HCT116 (cell line): Measurements from ENCODE around the gene IQCK. TPM values are rescaled to one million over a fixed set of nuclear protein-coding genes. Genes with fewer than 3 reads are reported as not detected.

ENCODE experiments used
- ATAC-seq: fragments of 200-7000 bp; cut with Tn5 transposase; 2 replicates; pipeline ENCODE4 v1.9.1; 2020; ENCODE audit warnings: mild to moderate bottlenecking, moderate library complexity
- BruUV-seq: library from RNA; stranded (reverse); fragments of 400-500 nt; replicated peaks from 2 replicates; lab custom pipeline; 2021; lab: Mats Ljungman, UMichigan
- CTCF ChIA-PET: fragments of 300-600 bp; sonication (Branson Sonifier 250); formaldehyde crosslinking; loops from one replicate; lab custom pipeline; 2021; ENCODE audit warnings: antibody characterized with exemption; lab: Charles Lee
- POLR2A ChIA-PET: fragments of 300-600, 350-600 bp; sonication (Branson Sonifier 250); formaldehyde crosslinking; loops from one replicate; lab custom pipeline; 2021; ENCODE audit warnings: antibody characterized with exemption; lab: Charles Lee
- RAD21 ChIA-PET, 2 experiments: fragments of 300-600 bp; sonication (Branson Sonifier 250); formaldehyde crosslinking; loops; one replicate each; lab custom pipeline; 2023; ENCODE audit warnings: low total read pairs in 2 of 2; ENCODE audit not compliant: uncharacterized antibody in 2 of 2, unreplicated experiment in 2 of 2, low non-redundant PET in 1 of 2; lab: Charles Lee
- DNase-seq: peaks from one replicate; pipeline ENCODE4 v3.0.0-alpha.2; 2010; ENCODE audit warnings: low read depth, low spot score
- H2AFZ ChIP-seq: fragments of 200-600 bp; shearing (Covaris generic), sonication (generic); 2 replicates; pipeline ENCODE4 v1.6.1; 2017; ENCODE audit warnings: low read depth, mixed run types, mixed read lengths, antibody characterized with exemption, low read length; ENCODE audit not compliant: poor library complexity, severe bottlenecking
- H3K27ac ChIP-seq: 2 replicates; pipeline ENCODE4 v1.5.1; 2012; ENCODE audit warnings: low read depth, low read length
- H3K27me3 ChIP-seq: fragments of 200-600 bp; sonication (generic); 2 replicates; pipeline ENCODE4 v1.6.1; 2016; ENCODE audit warnings: mixed run types, low read length, mixed read lengths; ENCODE audit not compliant: insufficient read depth
- H3K36me3 ChIP-seq, 2 experiments: fragments of 200-500 bp in 1 of 2; fragments of 200-600 bp in 1 of 2; sonication (Bioruptor generic) in 1 of 2; sonication (generic) in 1 of 2; 2 replicates each; pipeline versions ENCODE4 v1.5.1 to v1.6.1; 2014 to 2016; ENCODE audit warnings: low read length in 2 of 2, inconsistent platforms in 1 of 2, mixed read lengths in 1 of 2, mixed run types in 1 of 2; ENCODE audit not compliant: insufficient read depth in 2 of 2, control insufficient read depth in 1 of 2
- H3K4me1 ChIP-seq, 2 experiments: fragments of 200-600 bp in 1 of 2; sonication (generic) in 1 of 2; 2 replicates each; pipeline versions ENCODE4 v1.5.1 to v1.6.1; 2012 to 2017; ENCODE audit warnings: low read length in 2 of 2, inconsistent platforms in 1 of 2, mild to moderate bottlenecking in 1 of 2, mixed read lengths in 1 of 2, mixed run types in 1 of 2, moderate library complexity in 1 of 2; ENCODE audit not compliant: insufficient read depth in 2 of 2, control insufficient read depth in 1 of 2
- H3K4me2 ChIP-seq: fragments of 200-600 bp; sonication (generic); 2 replicates; pipeline ENCODE4 v1.6.1; 2017; ENCODE audit warnings: mixed run types, low read length, mixed read lengths
- H3K4me3 ChIP-seq, 2 experiments: fragments of 200-600 bp in 1 of 2; sonication (generic) in 1 of 2; replicated peaks in 1 of 2; 2 replicates each; pipeline ENCODE4 v1.5.1; 2011 to 2016; ENCODE audit warnings: low read length in 2 of 2, control low read depth in 1 of 2, low read depth in 1 of 2, mild to moderate bottlenecking in 1 of 2, mixed read lengths in 1 of 2, mixed run types in 1 of 2
- H3K79me2 ChIP-seq: fragments of 200-600 bp; sonication (generic); 2 replicates; pipeline ENCODE4 v1.6.1; 2017; ENCODE audit warnings: mild to moderate bottlenecking, mixed run types, low read length, moderate library complexity, mixed read lengths; ENCODE audit not compliant: insufficient read depth
- H3K9ac ChIP-seq: fragments of 200-600 bp; sonication (generic); 2 replicates; pipeline ENCODE4 v1.6.1; 2016; ENCODE audit warnings: low read length, mixed read lengths
- H3K9me2 ChIP-seq: fragments of 200-600 bp; sonication (generic), shearing (Covaris generic); 2 replicates; pipeline ENCODE4 v1.6.1; 2017; ENCODE audit warnings: mixed run types, mild to moderate bottlenecking, moderate library complexity; ENCODE audit not compliant: insufficient read depth
- H3K9me3 ChIP-seq, 2 experiments: fragments of 200-500 bp in 1 of 2; fragments of 200-600 bp in 1 of 2; sonication (Bioruptor generic) in 1 of 2; sonication (generic) in 1 of 2; 2 replicates each; pipeline ENCODE4 v1.6.1; 2014 to 2017; ENCODE audit warnings: low read length in 2 of 2, mixed read lengths in 2 of 2, inconsistent platforms in 1 of 2, low read depth in 1 of 2, mild to moderate bottlenecking in 1 of 2, mixed run types in 1 of 2, moderate library complexity in 1 of 2; ENCODE audit not compliant: control insufficient read depth in 1 of 2, insufficient read depth in 1 of 2
- H4K20me1 ChIP-seq: fragments of 200-600 bp; sonication (generic), shearing (Covaris generic); 2 replicates; pipeline ENCODE4 v1.6.1; 2017; ENCODE audit warnings: mixed run types, mild to moderate bottlenecking, moderate library complexity; ENCODE audit not compliant: insufficient read depth
- ATF3 ChIP-seq: IDR thresholded peaks from 2 replicates; pipeline ENCODE4 v1.6.1; 2012
- CBX3 ChIP-seq: IDR thresholded peaks from 2 replicates; pipeline ENCODE4 v1.6.1; 2012; ENCODE audit warnings: low read depth
- CEBPB ChIP-seq: IDR thresholded peaks from 2 replicates; pipeline ENCODE4 v1.6.1; 2012; ENCODE audit warnings: low read depth
- CTCF ChIP-seq, 3 experiments: fragments of 200-600 bp in 1 of 3; sonication (generic) in 1 of 3; IDR thresholded peaks in 2 of 3; conservative IDR thresholded peaks in 1 of 3; 2 replicates each; pipeline ENCODE4 v1.5.1; 2012 to 2017; ENCODE audit warnings: low read depth in 2 of 3, low read length in 2 of 3, antibody characterized with exemption in 1 of 3, borderline replicate concordance in 1 of 3, control low read depth in 1 of 3, mild to moderate bottlenecking in 1 of 3, mixed read lengths in 1 of 3, mixed run types in 1 of 3, moderate library complexity in 1 of 3; ENCODE audit not compliant: insufficient read depth in 1 of 3
- ELF1 ChIP-seq: IDR thresholded peaks from 2 replicates; pipeline ENCODE4 v1.6.1; 2012; ENCODE audit warnings: low read depth, borderline replicate concordance
- FOSL1 ChIP-seq: IDR thresholded peaks from 2 replicates; pipeline ENCODE4 v1.6.1; 2012; ENCODE audit warnings: low read depth
- POLR2AphosphoS5 ChIP-seq: IDR thresholded peaks from 2 replicates; pipeline ENCODE4 v1.6.1; 2011; ENCODE audit warnings: mild to moderate bottlenecking, low read depth, low read length, moderate library complexity
- TCF7L2 ChIP-seq: IDR thresholded peaks from 2 replicates; pipeline ENCODE4 v1.7.0; 2011; ENCODE audit warnings: borderline replicate concordance, inconsistent platforms; ENCODE audit not compliant: insufficient read depth, insufficient read length; ENCODE audit errors: extremely low read depth
- ZBTB33 ChIP-seq: IDR thresholded peaks from 2 replicates; pipeline ENCODE4 v1.6.1; 2011; ENCODE audit warnings: mild to moderate bottlenecking, low read length, moderate library complexity; ENCODE audit not compliant: insufficient replicate concordance; ENCODE audit errors: extremely low read depth
- ZNF274 ChIP-seq: fragments of 200-500 bp; sonication (Bioruptor generic); IDR thresholded peaks from 2 replicates; pipeline ENCODE4 v1.6.1; 2014; ENCODE audit warnings: mild to moderate bottlenecking, low read depth, low read length, inconsistent platforms
- intact Hi-C: fragments of 100-400 bp; cut with micrococcal nuclease; formaldehyde crosslinking; loops from 2 replicates; pipeline ENCODE4 v1.10.0; 2022
- total RNA-seq: library from RNA; stranded (reverse); gene quantifications from one replicate; pipeline ENCODE4 v1.2.1, GENCODE V29; 2021; ENCODE audit not compliant: unreplicated experiment

IQCK gene
- total RNA-seq, 1 experiment from 2014 or later = 11.8 TPM

- DNase-seq (no peak), ATAC-seq (no peak)
- Histone ChIP-seq H4K20me1 (no peaks in the 10 kb centered on the region; the same call in 1 of the 2 replicates), H3K36me3 (no peaks in the 10 kb centered on the region), H3K9ac (no peak overlapping the region), H3K9me2 (no peaks in the 10 kb centered on the region), H3K4me3 (no peak overlapping the region), H3K4me2 (no peak overlapping the region), H3K27ac (no peak overlapping the region), H3K9me3 (no peaks in the 10 kb centered on the region), H3K79me2 (no peaks in the 10 kb centered on the region), H2AFZ (no peak overlapping the region), H3K4me1 (peaks cover 0 to 11% of the 10 kb centered on the region in 2 experiments; a peak in 1 of 4 replicates), H3K27me3 (no peaks in the 10 kb centered on the region)
- POLR2A ChIA-PET = no interaction called here
- no TSS peak for BruUV-seq
- intact Hi-C loops = no loop called here
- CTCF ChIA-PET = no interaction called here
- no peak for TF ChIP-seq POLR2AphosphoS5
- TF ChIP-seq FOSL1 = no peak
- RAD21 ChIA-PET = no interaction called here
Observed at GRCh38 chr16:19829844-19830692, 112.0 kb downstream of the IQCK start.

GRCh38 chr16:19830902-19831560 is 113.0 kb downstream of the IQCK start:
- no TSS peak for BruUV-seq
- Histone ChIP-seq H3K79me2 (no peaks in the 10 kb centered on the region), H3K9me2 (no peaks in the 10 kb centered on the region), H3K9me3 (no peaks in the 10 kb centered on the region), H3K4me3 (no peak overlapping the region), H3K9ac (no peak overlapping the region), H3K36me3 (no peaks in the 10 kb centered on the region), H3K4me1 (peaks cover 0 to 11% of the 10 kb centered on the region in 2 experiments; a peak in 1 of 4 replicates), H3K27me3 (no peaks in the 10 kb centered on the region), H2AFZ (no peak overlapping the region), H3K4me2 (no peak overlapping the region), H3K27ac (no peak overlapping the region), H4K20me1 (no peaks in the 10 kb centered on the region; the same call in 1 of the 2 replicates)
- TF ChIP-seq CEBPB = no peak
- no peak for TF ChIP-seq ZNF274
- no peak for TF ChIP-seq CBX3
- no peak for TF ChIP-seq POLR2AphosphoS5
- no peak for TF ChIP-seq TCF7L2
- TF ChIP-seq ZBTB33 = no peak
- TF ChIP-seq ATF3 = no peak
- no peak for TF ChIP-seq CTCF (IDR thresholded peaks at IDR 0.05 in 2 of 3, conservative IDR thresholded peaks at IDR 0.05 in 1 of 3; ENCODE audit: borderline replicate concordance in 1 of 3, insufficient read depth in 1 of 3, low read depth in 2 of 3, low read length in 2 of 3)
- no peak for TF ChIP-seq ELF1
- ATAC-seq (no peak), DNase-seq (no peak)
- intact Hi-C loops = no loop called here
- RAD21 ChIA-PET = no interaction called here
- POLR2A ChIA-PET = no interaction called here
- CTCF ChIA-PET = interaction anchor here (0.8 kb wide), 1 partner anchor 247 kb away, joined by 3 read pairs; no protein-coding TSS in a partner anchor
